Stimulated activated CD4-positive, alpha-beta T cell treated with anti-CD3 and anti-CD28 coated beads, Interleukin-2, amount 100 ng/mL, for 4 hours (primary cell): ENCODE results near the gene ZNF92.
"Not testable (repeated sequence)": the region's sequence is repeated elsewhere in the genome, so short reads cannot be mapped to it uniquely, and the experiment has no call there.

Experiments used
- DNase-seq: peaks from one replicate; pipeline ENCODE4 v3.0.0-alpha.2; 2020; ENCODE audit warnings: low read depth

The ZNF92 gene

GRCh38 chr7:65429642-65430343 is 56.1 kb downstream of the ZNF92 start:
- DNase-seq = no peak

- DNase-seq = no peak
Observed at GRCh38 chr7:65430344-65431186, 56.9 kb downstream of the ZNF92 start.

GRCh38 chr7:65434307-65434706 is 60.7 kb downstream of the ZNF92 start:
- DNase-seq = no peak

- DNase-seq = no peak
Observed at GRCh38 chr7:65436163-65436562, 62.5 kb downstream of the ZNF92 start.

GRCh38 chr7:65438598-65438997 is 64.9 kb downstream of the ZNF92 start:
- no peak for DNase-seq

GRCh38 chr7:65441010-65441409 is 67.4 kb downstream of the ZNF92 start:
- no peak for DNase-seq

GRCh38 chr7:65444205-65444842 is 70.7 kb downstream of the ZNF92 start:
- DNase-seq = no peak

- no peak for DNase-seq
Observed at GRCh38 chr7:65444899-65445823, 71.5 kb downstream of the ZNF92 start.

- not testable (repeated sequence) for DNase-seq
Observed at GRCh38 chr7:65447041-65447440, 73.4 kb downstream of the ZNF92 start.

GRCh38 chr7:65448816-65449504 is 75.3 kb downstream of the ZNF92 start:
- DNase-seq = no peak

- no peak for DNase-seq
Observed at GRCh38 chr7:65449505-65449852, 75.8 kb downstream of the ZNF92 start.
